NCI-H2107 treated with DMSO at 0.1 percent for 48 hours (cell line): ENCODE data around the gene WNT3.

ENCODE experiments used
- DNase-seq: peaks from one replicate; lab custom pipeline; 2025; ENCODE audit not compliant: unreplicated experiment; lab: John Stamatoyannopoulos, UW

The WNT3 gene

DNA sequence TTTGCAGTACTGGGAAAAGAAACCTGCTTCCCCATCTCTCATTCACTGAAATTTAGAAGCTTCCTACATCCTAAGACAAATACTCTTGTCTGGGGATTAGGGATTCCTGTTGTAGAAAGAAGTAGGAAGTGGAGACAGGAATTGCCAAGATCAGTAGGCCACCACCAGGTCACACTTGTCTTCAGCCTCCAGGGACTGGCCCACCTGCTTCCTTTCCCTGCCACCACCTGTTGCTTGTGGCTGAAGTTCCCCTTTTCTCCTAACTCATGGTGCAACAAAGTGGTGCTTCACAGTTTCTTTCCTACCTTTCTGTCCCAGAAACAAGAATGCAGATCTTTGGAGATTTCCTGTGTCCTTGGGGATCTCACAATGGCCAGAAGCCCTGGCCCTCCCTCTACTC is 82.4 kb downstream of the WNT3 start:
- no peak for DNase-seq

DNA sequence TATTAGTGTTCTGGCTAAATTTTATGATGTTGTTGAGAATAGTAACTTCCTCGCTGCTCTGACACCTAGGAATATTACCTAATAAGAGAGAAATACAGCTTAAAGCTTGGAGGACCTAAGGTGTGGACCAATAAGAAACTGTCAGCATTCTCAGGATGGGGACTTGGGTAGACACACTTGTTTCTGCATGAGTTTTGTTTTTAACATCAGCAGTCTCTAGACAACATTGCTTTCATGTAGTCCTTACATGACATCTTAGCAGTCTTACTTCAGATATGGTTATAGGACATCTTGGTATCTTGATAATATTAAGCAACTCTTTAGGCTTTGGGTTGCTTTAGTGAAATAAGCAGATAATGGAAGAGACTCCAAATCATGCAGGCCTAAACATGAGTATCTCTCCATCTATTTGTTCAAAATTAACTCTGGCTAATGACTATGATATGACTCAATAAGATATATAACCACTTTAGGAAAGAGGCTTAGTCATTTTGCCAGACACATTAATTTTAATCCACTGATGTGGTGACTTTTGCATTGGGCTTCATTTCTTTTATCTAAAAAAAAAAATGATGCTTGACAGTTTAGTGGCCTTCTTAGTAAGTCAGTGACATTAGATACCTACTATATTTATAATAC is 84.5 kb downstream of the WNT3 start:
- DNase-seq, result no peak

DNA sequence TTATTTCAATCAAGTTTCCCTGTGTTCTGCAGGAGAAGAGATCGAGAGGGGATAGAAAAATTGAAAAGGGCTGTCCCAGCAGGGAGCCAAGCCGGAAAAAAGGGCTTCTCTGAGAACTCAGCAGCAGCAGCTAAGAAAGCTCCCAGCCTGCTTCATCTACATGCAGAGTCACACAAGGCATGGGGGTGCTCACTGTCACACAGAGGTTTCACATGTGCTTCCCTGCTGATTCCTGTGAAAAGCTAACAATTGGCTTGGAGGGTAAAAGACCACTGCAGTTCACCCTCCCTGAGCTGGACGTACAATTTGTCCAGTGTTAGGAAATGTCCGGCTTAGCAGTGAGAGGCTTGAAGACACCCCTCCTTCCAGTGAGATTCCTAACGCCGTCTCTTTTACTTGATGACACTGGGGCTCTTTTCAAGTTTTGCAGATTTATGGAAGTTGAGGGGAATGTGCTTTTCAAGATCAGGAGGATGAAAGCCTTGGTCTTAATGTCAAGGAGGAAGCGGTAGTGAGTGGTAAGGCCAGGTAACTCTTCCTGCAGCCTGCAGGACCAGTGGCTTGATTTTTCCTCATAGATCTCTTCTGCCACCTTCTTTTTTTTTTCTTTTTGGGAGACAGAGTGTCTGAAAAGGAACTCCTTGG is 85.6 kb downstream of the WNT3 start:
- DNase-seq, result no peak

DNA sequence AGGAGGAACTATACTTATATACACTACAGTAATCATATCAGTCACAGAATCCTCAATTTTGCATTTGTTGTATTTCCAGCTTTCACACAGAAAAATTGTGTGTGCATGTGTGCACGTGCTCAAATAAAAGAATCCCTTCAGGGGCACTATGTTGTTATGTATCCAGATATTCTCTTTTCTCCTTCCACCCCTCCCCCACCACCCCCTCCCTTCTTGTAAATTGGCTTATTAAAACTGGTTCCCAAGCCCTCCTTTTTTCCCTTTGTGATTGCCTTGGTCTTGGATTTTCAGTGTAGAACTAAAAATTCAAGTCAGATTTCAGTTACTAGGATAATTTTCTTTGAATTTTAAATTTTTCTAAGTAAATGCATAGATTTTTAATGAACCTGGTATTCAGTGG is 86.3 kb downstream of the WNT3 start:
- no peak for DNase-seq

DNA sequence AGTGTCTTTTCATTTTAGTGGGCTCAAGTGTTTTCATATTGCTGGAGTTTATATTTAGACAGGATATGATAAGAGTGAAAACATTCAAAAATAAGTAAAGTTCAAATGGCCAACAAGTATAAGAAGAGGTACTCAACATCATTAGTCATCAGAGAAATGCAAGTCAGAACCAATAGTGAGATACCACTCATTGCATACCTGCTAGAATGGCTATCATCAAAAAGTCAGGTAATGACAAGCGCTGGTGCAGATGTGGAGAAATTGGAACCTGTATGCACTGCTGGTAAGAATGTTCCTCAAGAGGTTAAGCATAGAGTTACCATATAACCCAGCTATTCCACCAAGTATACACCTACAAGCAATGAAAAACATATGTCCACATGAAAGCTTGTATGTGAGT is 87.8 kb downstream of the WNT3 start:
- no peak for DNase-seq

DNA sequence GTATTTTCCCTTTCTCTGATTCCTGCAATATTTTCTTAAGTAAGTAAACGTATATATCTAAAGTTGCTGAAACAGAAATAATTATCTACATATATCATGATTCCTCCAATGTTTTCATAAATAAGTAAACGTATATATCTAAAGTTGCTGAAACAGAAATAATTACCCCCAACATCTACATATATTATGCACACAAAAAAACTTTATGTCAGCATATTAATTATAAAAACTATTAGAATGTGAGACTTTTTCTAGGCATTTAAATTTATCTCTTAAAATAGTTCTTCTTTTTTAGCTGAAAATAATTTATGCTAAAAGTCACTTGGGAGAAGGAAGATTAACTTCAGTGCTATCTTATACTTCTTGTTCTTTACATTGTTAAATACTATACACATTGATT is 88.5 kb downstream of the WNT3 start:
- no peak for DNase-seq

DNA sequence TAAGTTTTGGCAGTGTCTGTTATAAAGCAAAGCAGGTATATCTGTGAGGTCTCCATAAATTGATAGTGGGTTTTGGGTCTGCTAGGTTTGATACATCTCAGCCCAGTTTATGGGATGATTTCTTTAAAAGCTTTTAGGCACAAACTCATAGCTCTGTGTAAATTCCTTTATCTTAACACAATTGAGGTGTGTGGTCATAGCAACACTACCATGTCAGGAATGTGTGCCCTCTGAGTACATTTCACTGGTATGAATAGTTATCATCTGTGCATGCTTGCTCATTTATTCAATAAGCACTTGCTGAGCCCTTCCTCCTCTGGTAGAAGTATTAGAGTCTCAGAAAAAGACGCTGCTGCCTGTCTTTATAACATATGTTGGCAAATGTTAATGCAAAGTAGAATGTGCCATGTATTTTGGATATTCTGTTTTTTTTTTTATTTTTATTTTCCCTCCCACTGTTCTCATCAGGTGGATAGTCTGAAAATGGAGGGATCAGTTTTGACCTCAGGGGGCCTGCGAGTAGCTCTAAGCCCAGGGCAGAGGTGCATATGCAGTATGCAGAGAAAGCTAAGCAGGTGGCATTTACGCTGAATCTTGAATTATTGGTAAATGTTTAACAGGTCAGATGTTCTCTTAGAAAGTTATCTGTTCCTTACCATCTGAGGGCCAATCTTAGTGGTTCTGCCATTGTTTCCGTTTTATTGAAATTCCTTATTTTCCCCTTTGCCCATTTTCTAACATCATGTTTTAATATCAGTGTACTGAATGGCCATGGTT is 90.7 kb downstream of the WNT3 start:
- DNase-seq, result no peak

DNA sequence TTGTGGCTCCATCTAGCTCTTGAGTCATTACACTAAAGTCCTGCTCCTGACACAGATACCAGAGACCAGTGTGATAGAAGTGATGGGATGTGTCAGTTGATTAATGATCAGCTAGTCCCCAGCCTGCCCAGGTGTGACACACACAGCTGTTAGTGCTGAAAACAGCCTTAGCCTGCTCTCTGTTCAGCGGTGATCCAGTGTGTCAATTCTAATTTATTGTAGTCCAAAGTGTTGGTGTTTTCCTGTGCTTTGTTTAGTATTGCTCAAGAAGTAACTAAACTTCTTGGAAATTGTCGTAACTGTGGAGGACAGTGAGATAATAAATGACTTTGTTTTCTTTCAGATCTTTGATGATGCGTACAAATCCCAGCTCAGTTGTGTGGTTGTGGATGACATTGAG is 92.3 kb downstream of the WNT3 start:
- DNase-seq, result no peak

DNA sequence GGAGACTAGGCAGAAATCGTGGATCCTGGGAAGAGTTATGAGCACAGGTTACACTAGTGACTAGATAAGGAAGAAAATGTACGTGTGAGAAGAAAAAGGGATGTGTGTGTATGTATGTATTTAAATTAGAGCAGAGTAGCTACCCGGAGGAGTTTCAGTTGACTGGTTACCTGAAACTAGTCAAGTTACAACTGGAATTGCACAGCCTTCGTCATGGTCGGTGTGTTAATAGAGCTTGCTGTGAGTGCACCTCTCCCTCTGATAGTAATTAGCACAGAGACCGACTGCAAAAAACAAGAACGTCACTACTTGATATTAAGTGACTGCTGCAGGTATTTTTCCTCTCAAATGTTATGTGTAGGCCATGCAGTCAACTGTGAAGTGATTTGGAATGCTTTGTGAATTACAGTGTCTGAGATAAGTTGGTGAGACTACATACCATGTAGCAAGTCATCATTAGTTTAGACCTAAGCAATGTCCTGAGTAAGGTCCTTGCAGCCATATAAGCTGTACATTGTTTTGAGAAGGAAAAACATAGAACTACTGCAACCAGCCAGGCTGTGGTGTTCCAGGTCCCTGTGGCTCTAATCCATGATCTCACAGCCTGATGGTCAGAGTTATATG is 95.7 kb downstream of the WNT3 start:
- DNase-seq, result no peak

DNA sequence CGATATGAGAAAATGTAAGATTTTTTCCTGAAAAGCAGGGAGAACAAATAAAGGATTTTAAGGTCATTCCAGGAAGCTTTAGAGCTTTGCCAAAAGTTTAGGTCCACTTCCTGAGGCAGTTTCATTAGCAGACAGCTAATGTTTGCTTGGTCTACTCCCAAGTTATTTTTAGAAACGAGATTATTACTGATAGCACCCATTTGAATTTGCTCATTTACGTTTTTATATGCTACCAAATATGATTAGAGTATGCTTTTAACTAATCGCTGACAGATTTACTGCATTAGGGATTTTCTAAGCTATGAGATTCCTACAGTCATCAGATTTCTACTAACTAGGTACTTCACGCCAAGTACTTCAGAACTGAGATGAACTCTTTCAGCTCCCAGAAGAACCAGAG is 98.1 kb downstream of the WNT3 start:
- DNase-seq, result no peak

DNA sequence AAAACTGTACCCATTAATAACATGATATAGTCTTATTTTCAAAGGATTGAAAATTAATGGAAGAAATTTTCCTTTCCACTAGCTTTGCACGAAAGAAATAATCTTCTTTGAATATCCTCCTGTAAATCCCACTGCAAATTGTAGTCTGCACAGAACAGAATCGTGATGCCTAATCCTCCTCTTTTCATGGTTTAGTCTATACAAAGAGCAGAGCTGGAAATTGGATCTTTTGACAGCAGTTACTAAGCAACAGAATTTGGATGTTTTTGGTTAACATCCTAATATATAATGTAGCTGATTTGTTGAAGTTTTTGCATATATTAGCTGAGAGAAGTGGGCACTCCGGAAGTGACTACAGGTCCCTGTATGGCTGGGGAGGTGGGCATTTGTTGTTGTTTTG is 98.6 kb downstream of the WNT3 start:
- no peak for DNase-seq

DNA sequence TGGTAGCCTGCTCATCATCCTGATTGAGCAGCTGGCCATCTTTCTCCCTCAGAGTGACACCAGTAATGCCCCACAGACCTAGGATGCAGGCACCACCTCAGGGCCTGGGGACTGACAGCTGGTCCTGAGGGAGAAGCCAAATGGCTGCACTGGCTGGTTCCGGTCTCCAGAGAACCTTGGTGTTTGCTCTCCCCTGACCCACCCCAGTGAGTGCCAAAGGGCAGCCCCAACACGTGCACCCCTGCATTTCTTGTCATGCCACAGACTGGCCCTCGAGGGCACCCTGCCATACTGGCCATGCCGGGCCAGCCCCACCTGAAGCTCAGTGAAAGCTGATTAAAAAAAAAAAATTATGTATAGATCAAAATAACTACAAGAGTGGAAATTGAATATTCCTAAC is 100.5 kb downstream of the WNT3 start:
- no peak for DNase-seq
